ENCODE measurements around the gene ACAD8.

Gene ACAD8

GRCh38 chr11:134270250-134270714, 16.9 kb downstream of the ACAD8 start:
- POLR2A ChIA-PET (ENCODE audit: low non-redundant PET) = no interaction called here
- no peak overlapping the region for H3K27ac ChIP-seq
- CTCF ChIA-PET = interaction anchor here (0.6 to 1.9 kb wide), 3 partner anchors 9 to 424 kb away, joined by 5 to 8 read pairs (median 5); no protein-coding TSS in a partner anchor
- no peak for TF ChIP-seq CTCF (conservative IDR thresholded peaks at IDR 0.05; ENCODE audit: low read depth)
- no peak for DNase-seq (ENCODE audit: low spot score)

GRCh38 chr11:134271978-134272377, 18.6 kb downstream of the ACAD8 start:
- no peak overlapping the region for H3K27ac ChIP-seq
- DNase-seq (ENCODE audit: low spot score) = no peak
- POLR2A ChIA-PET (ENCODE audit: low non-redundant PET) = no interaction called here
- CTCF ChIA-PET = interaction anchor here (1.9 kb wide), 1 partner anchor 10 kb away, joined by 8 read pairs; no protein-coding TSS in a partner anchor
- no peak for TF ChIP-seq CTCF (conservative IDR thresholded peaks at IDR 0.05; ENCODE audit: low read depth)

GRCh38 chr11:134272381-134273316, 19.3 kb downstream of the ACAD8 start:
- ChIA-PET POLR2A (ENCODE audit: low non-redundant PET) (no interaction called here), CTCF (no interaction called here)
- no peak overlapping the region for H3K27ac ChIP-seq
- no peak for TF ChIP-seq CTCF (conservative IDR thresholded peaks at IDR 0.05; ENCODE audit: low read depth)
- DNase-seq (ENCODE audit: low spot score) = no peak

GRCh38 chr11:134273317-134273712, 19.9 kb downstream of the ACAD8 start:
- no peak for DNase-seq (ENCODE audit: low spot score)
- CTCF ChIA-PET = interaction anchor here (0.6 kb wide), 1 partner anchor 18 kb away, joined by 8 read pairs; no protein-coding TSS in a partner anchor
- H3K27ac ChIP-seq = no peak overlapping the region
- POLR2A ChIA-PET (ENCODE audit: low non-redundant PET) = no interaction called here
- TF ChIP-seq CTCF (conservative IDR thresholded peaks at IDR 0.05; ENCODE audit: low read depth) = no peak

- ChIA-PET CTCF (interaction anchor here (0.6 to 0.8 kb wide), 2 partner anchors 57 to 103 kb away, joined by 3 to 4 read pairs; partner anchors contain the start of gene GLB1L2), POLR2A (ENCODE audit: low non-redundant PET) (no interaction called here)
- H3K27ac ChIP-seq = no peak overlapping the region
Observed at GRCh38 chr11:134275188-134275533, 21.8 kb downstream of the ACAD8 start.

More at GRCh38 chr11:134275188-134275533, 21.8 kb downstream of the ACAD8 start:
- no peak for DNase-seq (ENCODE audit: low spot score)
- TF ChIP-seq CTCF (conservative IDR thresholded peaks at IDR 0.05; ENCODE audit: low read depth) = no peak

All from RWPE1 (cell line).